ES-I3 (cell line): ENCODE results near the gene BCL2L1.

Experiments used
- H3K36me3 ChIP-seq: 2 replicates; pipeline ENCODE4 v1.6.1; 2013; ENCODE audit warnings: mild to moderate bottlenecking, low read length, control low read depth, moderate library complexity; ENCODE audit not compliant: insufficient read depth
- H3K4me1 ChIP-seq: 2 replicates; pipeline ENCODE4 v1.6.1; 2013; ENCODE audit warnings: mild to moderate bottlenecking, control low read depth, low read length; ENCODE audit not compliant: insufficient read depth
- H3K9ac ChIP-seq: 2 replicates; pipeline ENCODE4 v1.6.1; 2013; ENCODE audit warnings: low read depth, mild to moderate bottlenecking, low read length, moderate library complexity
- H3K9me3 ChIP-seq: 2 replicates; pipeline ENCODE4 v1.6.1; 2013; ENCODE audit warnings: mild to moderate bottlenecking, low read length, moderate library complexity; ENCODE audit not compliant: control insufficient read depth, insufficient read depth

Gene BCL2L1

GRCh38 chr20:31718952-31719643 is 3.6 kb downstream of the BCL2L1 start:
- peak overlapping the region; percentile 85; the same call in 1 of the 2 replicates for H3K9ac ChIP-seq
- peaks cover 32% of the 10 kb centered on the region for H3K36me3 ChIP-seq
- H3K4me1 ChIP-seq = peaks cover 39% of the 10 kb centered on the region
- no peaks in the 10 kb centered on the region for H3K9me3 ChIP-seq

GRCh38 chr20:31717478-31718201 is 5.0 kb downstream of the BCL2L1 start:
- Histone ChIP-seq H3K36me3 (peaks cover 33% of the 10 kb centered on the region), H3K4me1 (peaks cover 50% of the 10 kb centered on the region), H3K9ac (no peak overlapping the region)

GRCh38 chr20:31716818-31717477 is 5.7 kb downstream of the BCL2L1 start:
- Histone ChIP-seq H3K4me1 (peaks cover 57% of the 10 kb centered on the region), H3K9ac (no peak overlapping the region), H3K9me3 (no peaks in the 10 kb centered on the region), H3K36me3 (peaks cover 34% of the 10 kb centered on the region)

More at GRCh38 chr20:31717478-31718201, 5.0 kb downstream of the BCL2L1 start:
- no peaks in the 10 kb centered on the region for H3K9me3 ChIP-seq

GRCh38 chr20:31716351-31716750 is 6.3 kb downstream of the BCL2L1 start:
- H3K36me3 ChIP-seq = peaks cover 38% of the 10 kb centered on the region
- H3K9me3 ChIP-seq = no peaks in the 10 kb centered on the region
- H3K9ac ChIP-seq = no peak overlapping the region
- peaks cover 63% of the 10 kb centered on the region for H3K4me1 ChIP-seq

- Histone ChIP-seq H3K9me3 (no peaks in the 10 kb centered on the region), H3K9ac (no peak overlapping the region), H3K36me3 (peaks cover 35% of the 10 kb centered on the region), H3K4me1 (peaks cover 69% of the 10 kb centered on the region)
Observed at GRCh38 chr20:31715766-31716165, 6.9 kb downstream of the BCL2L1 start.

- H3K4me1 ChIP-seq = peaks cover 63% of the 10 kb centered on the region
- peak overlapping the region; percentile 15 for H3K9ac ChIP-seq
- no peaks in the 10 kb centered on the region for H3K9me3 ChIP-seq
- H3K36me3 ChIP-seq = peaks cover 19% of the 10 kb centered on the region
Observed at GRCh38 chr20:31713312-31714273, 9.1 kb downstream of the BCL2L1 start.

- H3K4me1 ChIP-seq = peaks cover 68% of the 10 kb centered on the region
- peak overlapping the region; percentile 15 for H3K9ac ChIP-seq
- H3K36me3 ChIP-seq = peaks cover 23% of the 10 kb centered on the region
- H3K9me3 ChIP-seq = no peaks in the 10 kb centered on the region
Observed at GRCh38 chr20:31712564-31713311, 9.9 kb downstream of the BCL2L1 start.

GRCh38 chr20:31712112-31712553 is 10.5 kb downstream of the BCL2L1 start:
- peaks cover 27% of the 10 kb centered on the region for H3K36me3 ChIP-seq
- H3K9me3 ChIP-seq = no peaks in the 10 kb centered on the region
- peaks cover 65% of the 10 kb centered on the region for H3K4me1 ChIP-seq
- no peak overlapping the region for H3K9ac ChIP-seq

GRCh38 chr20:31711179-31712111 is 11.2 kb downstream of the BCL2L1 start:
- Histone ChIP-seq H3K4me1 (peaks cover 59% of the 10 kb centered on the region), H3K9me3 (no peaks in the 10 kb centered on the region), H3K36me3 (peaks cover 27% of the 10 kb centered on the region), H3K9ac (no peak overlapping the region)

- peaks cover 27% of the 10 kb centered on the region for H3K36me3 ChIP-seq
- peaks cover 60% of the 10 kb centered on the region for H3K4me1 ChIP-seq
- no peaks in the 10 kb centered on the region for H3K9me3 ChIP-seq
- H3K9ac ChIP-seq = no peak overlapping the region
Observed at GRCh38 chr20:31710423-31711108, 12.1 kb downstream of the BCL2L1 start.

- Histone ChIP-seq H3K4me1 (peaks cover 60% of the 10 kb centered on the region), H3K9ac (no peak overlapping the region), H3K36me3 (peaks cover 27% of the 10 kb centered on the region), H3K9me3 (no peaks in the 10 kb centered on the region)
Observed at GRCh38 chr20:31709939-31710338, 12.7 kb downstream of the BCL2L1 start.
